ENCODE data around the gene RAB27A. TPM values are rescaled to one million over a fixed set of nuclear protein-coding genes. Genes with fewer than 3 reads are reported as not detected.
A peak's percentile ranks its signal among the peaks of the same experiment; 100 is the strongest.

RAB27A gene
- total and polyA plus RNA-seq, 2 of the 13 experiments (the other 11 are each of a cell fraction or from before 2014, with no cell fraction given), result 3.4 to 8.1 TPM

GRCh38 chr15:55196458-55197361, 92.9 kb downstream of the RAB27A start, which contains the start of gene RSL24D1 (continued):
- TF ChIP-seq, protein P1, sequence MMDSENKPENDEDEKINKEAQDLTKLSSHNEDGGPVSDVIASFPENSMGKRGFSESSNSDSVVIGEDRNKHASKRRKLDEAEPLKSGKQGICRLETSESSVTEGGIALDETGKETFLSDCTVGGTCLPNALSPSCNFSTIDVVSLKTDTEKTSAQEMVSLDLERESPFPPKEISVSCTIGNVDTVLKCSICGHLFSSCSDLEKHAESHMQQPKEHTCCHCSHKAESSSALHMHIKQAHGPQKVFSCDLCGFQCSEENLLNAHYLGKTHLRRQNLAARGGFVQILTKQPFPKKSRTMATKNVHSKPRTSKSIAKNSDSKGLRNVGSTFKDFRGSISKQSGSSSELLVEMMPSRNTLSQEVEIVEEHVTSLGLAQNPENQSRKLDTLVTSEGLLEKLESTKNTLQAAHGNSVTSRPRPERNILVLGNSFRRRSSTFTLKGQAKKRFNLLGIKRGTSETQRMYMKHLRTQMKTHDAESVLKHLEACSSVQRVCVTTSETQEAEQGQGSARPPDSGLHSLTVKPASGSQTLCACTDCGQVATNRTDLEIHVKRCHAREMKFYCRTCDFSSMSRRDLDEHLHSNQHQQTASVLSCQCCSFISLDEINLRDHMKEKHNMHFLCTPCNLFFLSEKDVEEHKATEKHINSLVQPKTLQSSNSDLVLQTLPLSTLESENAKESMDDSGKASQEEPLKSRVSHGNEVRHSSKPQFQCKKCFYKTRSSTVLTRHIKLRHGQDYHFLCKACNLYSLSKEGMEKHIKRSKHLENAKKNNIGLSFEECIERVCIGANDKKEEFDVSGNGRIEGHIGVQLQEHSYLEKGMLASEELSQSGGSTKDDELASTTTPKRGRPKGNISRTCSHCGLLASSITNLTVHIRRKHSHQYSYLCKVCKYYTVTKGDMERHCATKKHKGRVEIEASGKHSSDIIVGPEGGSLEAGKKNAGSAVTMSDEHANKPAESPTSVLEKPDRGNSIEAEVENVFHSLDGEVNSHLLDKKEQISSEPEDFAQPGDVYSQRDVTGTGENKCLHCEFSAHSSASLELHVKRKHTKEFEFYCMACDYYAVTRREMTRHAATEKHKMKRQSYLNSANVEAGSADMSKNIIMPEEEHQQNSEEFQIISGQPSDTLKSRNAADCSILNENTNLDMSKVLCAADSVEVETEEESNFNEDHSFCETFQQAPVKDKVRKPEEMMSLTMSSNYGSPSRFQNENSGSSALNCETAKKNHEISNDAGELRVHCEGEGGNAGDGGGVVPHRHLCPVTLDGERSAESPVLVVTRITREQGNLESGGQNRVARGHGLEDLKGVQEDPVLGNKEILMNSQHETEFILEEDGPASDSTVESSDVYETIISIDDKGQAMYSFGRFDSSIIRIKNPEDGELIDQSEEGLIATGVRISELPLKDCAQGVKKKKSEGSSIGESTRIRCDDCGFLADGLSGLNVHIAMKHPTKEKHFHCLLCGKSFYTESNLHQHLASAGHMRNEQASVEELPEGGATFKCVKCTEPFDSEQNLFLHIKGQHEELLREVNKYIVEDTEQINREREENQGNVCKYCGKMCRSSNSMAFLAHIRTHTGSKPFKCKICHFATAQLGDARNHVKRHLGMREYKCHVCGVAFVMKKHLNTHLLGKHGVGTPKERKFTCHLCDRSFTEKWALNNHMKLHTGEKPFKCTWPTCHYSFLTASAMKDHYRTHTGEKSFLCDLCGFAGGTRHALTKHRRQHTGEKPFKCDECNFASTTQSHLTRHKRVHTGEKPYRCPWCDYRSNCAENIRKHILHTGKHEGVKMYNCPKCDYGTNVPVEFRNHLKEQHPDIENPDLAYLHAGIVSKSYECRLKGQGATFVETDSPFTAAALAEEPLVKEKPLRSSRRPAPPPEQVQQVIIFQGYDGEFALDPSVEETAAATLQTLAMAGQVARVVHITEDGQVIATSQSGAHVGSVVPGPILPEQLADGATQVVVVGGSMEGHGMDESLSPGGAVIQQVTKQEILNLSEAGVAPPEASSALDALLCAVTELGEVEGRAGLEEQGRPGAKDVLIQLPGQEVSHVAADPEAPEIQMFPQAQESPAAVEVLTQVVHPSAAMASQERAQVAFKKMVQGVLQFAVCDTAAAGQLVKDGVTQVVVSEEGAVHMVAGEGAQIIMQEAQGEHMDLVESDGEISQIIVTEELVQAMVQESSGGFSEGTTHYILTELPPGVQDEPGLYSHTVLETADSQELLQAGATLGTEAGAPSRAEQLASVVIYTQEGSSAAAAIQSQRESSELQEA (CRISPR knock-in tag; IDR thresholded peaks at IDR 0.05; ENCODE audit: not compliant biosample characterization), result peak; percentile 82
- TF ChIP-seq, protein P2, sequence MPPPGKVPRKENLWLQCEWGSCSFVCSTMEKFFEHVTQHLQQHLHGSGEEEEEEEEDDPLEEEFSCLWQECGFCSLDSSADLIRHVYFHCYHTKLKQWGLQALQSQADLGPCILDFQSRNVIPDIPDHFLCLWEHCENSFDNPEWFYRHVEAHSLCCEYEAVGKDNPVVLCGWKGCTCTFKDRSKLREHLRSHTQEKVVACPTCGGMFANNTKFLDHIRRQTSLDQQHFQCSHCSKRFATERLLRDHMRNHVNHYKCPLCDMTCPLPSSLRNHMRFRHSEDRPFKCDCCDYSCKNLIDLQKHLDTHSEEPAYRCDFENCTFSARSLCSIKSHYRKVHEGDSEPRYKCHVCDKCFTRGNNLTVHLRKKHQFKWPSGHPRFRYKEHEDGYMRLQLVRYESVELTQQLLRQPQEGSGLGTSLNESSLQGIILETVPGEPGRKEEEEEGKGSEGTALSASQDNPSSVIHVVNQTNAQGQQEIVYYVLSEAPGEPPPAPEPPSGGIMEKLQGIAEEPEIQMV (CRISPR knock-in tag; IDR thresholded peaks at IDR 0.05; ENCODE audit: low read depth), result 0 out of 2 replicates have a peak, but pooled peaks have one; percentile 44
- TF ChIP-seq, protein P3, sequence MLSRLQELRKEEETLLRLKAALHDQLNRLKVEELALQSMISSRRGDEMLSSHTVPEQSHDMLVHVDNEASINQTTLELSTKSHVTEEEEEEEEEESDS (CRISPR knock-in tag; IDR thresholded peaks at IDR 0.05; ENCODE audit: borderline replicate concordance), result no peak
- TF ChIP-seq, protein P4, sequence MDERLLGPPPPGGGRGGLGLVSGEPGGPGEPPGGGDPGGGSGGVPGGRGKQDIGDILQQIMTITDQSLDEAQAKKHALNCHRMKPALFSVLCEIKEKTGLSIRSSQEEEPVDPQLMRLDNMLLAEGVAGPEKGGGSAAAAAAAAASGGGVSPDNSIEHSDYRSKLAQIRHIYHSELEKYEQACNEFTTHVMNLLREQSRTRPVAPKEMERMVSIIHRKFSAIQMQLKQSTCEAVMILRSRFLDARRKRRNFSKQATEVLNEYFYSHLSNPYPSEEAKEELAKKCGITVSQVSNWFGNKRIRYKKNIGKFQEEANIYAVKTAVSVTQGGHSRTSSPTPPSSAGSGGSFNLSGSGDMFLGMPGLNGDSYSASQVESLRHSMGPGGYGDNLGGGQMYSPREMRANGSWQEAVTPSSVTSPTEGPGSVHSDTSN (CRISPR knock-in tag; IDR thresholded peaks at IDR 0.05), result no peak
- TF ChIP-seq POGZ (CRISPR knock-in tag; IDR thresholded peaks at IDR 0.05) (peak; percentile 85), CBX1 (IDR thresholded peaks at IDR 0.05; ENCODE audit: low read depth) (peak; percentile 84), ATF3 (CRISPR knock-in tag; IDR thresholded peaks at IDR 0.05) (peak; percentile 87), NR2F2 (IDR thresholded peaks at IDR 0.05; ENCODE audit: borderline replicate concordance, low read depth) (no peak), LCORL (IDR thresholded peaks at IDR 0.05) (no peak), LCORL (CRISPR knock-in tag; IDR thresholded peaks at IDR 0.05) (no peak)
- TF ChIP-seq, protein P5, sequence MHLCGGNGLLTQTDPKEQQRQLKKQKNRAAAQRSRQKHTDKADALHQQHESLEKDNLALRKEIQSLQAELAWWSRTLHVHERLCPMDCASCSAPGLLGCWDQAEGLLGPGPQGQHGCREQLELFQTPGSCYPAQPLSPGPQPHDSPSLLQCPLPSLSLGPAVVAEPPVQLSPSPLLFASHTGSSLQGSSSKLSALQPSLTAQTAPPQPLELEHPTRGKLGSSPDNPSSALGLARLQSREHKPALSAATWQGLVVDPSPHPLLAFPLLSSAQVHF (CRISPR knock-in tag; IDR thresholded peaks at IDR 0.05), result no peak
- TF ChIP-seq, protein P6, sequence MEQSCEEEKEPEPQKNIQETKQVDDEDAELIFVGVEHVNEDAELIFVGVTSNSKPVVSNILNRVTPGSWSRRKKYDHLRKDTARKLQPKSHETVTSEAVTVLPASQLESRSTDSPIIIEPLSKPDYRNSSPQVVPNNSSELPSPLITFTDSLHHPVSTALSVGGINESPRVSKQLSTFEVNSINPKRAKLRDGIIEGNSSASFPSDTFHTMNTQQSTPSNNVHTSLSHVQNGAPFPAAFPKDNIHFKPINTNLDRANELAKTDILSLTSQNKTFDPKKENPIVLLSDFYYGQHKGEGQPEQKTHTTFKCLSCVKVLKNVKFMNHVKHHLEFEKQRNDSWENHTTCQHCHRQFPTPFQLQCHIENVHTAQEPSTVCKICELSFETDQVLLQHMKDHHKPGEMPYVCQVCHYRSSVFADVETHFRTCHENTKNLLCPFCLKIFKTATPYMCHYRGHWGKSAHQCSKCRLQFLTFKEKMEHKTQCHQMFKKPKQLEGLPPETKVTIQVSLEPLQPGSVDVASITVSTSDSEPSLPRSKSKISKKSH (CRISPR knock-in tag; IDR thresholded peaks at IDR 0.05; ENCODE audit: borderline replicate concordance), result peak; percentile 96
